ENCODE data around the gene ZNF548. TPM values are rescaled to one million over a fixed set of nuclear protein-coding genes. Genes with fewer than 3 reads are reported as not detected.
"Not testable (repeated sequence)": the region's sequence is repeated elsewhere in the genome, so short reads cannot be mapped to it uniquely, and the experiment has no call there.

ZNF548 gene
- total RNA-seq, 2 experiments from 2014 or later = 68.3 to 70.4 TPM

DNA sequence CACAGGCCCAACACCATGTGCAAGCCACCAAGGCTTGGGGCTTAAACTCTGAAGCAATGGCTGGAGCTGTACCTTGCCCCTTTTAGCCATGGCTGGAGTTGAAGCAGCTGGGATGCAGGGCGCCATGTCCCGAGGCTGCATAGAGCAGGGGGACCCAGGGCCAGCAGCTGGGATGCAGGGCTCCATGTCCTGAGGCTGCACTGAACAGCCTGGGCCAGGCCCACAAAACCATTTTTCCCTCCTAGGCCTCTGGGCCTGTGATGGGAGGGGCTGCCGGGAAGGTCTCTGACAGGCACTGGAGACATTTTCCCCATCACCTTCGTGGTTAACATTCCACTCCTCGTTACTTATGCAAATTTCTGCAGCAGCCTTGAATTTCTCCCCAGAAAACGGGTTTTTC lies 15.5 kb upstream of the ZNF548 start:
- H3K9me3 Mint-ChIP-seq = peaks cover 20% of the 10 kb centered on the region
- ATAC-seq (ENCODE audit: poor library complexity) (no peak), DNase-seq (no peak)
- no peaks in the 10 kb centered on the region for H3K4me1 ChIP-seq (ENCODE audit: insufficient read depth, low read length)
- no peaks in the 10 kb centered on the region for H3K27me3 ChIP-seq (ENCODE audit: control insufficient read depth in 1 of 2, insufficient read depth in 2 of 2, low read length in 2 of 2)
- H3K27me3 Mint-ChIP-seq = no peaks in the 10 kb centered on the region
- H3K36me3 ChIP-seq (ENCODE audit: insufficient read depth, low read length) = peaks cover 22% of the 10 kb centered on the region
- no peak overlapping the region for H3K27ac Mint-ChIP-seq
- CTCF ChIA-PET = no interaction called here
- POLR2A ChIA-PET = no interaction called here
- H3K9me3 ChIP-seq (ENCODE audit: control insufficient read depth in 1 of 2, insufficient read depth in 1 of 2, low read length in 2 of 2) = peaks cover 37 to 48% of the 10 kb centered on the region in 2 experiments
- H3K4me3 ChIP-seq (ENCODE audit: low read length) = no peak overlapping the region
- H3K27ac ChIP-seq (ENCODE audit: low read depth in 1 of 2, low read length in 2 of 2) = no peak overlapping the region
- H3K36me3 Mint-ChIP-seq (ENCODE audit: low read depth) = peaks cover 100% of the 10 kb centered on the region
- no peak overlapping the region for H3K4me3 Mint-ChIP-seq
- intact Hi-C loops (cut with DNase I, micrococcal nuclease) = no loop called here
- TF ChIP-seq, protein P1, sequence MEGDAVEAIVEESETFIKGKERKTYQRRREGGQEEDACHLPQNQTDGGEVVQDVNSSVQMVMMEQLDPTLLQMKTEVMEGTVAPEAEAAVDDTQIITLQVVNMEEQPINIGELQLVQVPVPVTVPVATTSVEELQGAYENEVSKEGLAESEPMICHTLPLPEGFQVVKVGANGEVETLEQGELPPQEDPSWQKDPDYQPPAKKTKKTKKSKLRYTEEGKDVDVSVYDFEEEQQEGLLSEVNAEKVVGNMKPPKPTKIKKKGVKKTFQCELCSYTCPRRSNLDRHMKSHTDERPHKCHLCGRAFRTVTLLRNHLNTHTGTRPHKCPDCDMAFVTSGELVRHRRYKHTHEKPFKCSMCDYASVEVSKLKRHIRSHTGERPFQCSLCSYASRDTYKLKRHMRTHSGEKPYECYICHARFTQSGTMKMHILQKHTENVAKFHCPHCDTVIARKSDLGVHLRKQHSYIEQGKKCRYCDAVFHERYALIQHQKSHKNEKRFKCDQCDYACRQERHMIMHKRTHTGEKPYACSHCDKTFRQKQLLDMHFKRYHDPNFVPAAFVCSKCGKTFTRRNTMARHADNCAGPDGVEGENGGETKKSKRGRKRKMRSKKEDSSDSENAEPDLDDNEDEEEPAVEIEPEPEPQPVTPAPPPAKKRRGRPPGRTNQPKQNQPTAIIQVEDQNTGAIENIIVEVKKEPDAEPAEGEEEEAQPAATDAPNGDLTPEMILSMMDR (IDR thresholded peaks at IDR 0.05) = no peak
- H3K4me1 Mint-ChIP-seq (ENCODE audit: low read depth) = peaks cover 3% of the 10 kb centered on the region

DNA sequence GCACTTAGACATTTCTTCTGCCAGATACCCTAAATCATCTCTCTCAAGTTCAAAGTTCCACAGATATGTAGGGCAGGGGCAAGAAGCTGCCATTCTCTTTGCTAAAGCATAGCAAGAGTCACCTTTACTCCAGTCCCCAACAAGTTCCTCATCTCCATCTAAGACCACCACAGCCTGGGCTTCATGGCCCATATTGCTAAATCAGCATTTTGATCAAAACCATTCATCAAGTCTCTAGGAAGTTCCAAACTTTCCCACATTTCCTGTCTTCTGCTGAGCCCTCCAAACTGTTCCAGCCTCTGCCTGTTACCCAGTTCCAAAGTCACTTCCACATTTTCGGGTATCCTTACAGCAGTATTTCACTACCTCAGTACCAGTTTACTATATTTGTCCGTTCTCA lies 15.0 kb upstream of the ZNF548 start:
- H3K4me1 Mint-ChIP-seq (ENCODE audit: low read depth); intact Hi-C loops (cut with DNase I, micrococcal nuclease); H3K27me3 ChIP-seq (ENCODE audit: control insufficient read depth in 1 of 2, insufficient read depth in 2 of 2, low read length in 2 of 2); H3K4me3 Mint-ChIP-seq; DNase-seq; POLR2A ChIA-PET; CTCF ChIA-PET; H3K27ac ChIP-seq (ENCODE audit: low read depth in 1 of 2, low read length in 2 of 2); H3K27me3 Mint-ChIP-seq; H3K4me1 ChIP-seq (ENCODE audit: insufficient read depth, low read length); H3K27ac Mint-ChIP-seq; H3K4me3 ChIP-seq (ENCODE audit: low read length); ATAC-seq (ENCODE audit: poor library complexity): not testable (repeated sequence)
- Histone ChIP-seq H3K9me3 (ENCODE audit: control insufficient read depth in 1 of 2, insufficient read depth in 1 of 2, low read length in 2 of 2) (peaks cover 37 to 53% of the 10 kb centered on the region in 2 experiments), H3K36me3 (ENCODE audit: insufficient read depth, low read length) (peaks cover 22% of the 10 kb centered on the region)
- Mint-ChIP-seq H3K36me3 (ENCODE audit: low read depth) (peaks cover 100% of the 10 kb centered on the region), H3K9me3 (peaks cover 20% of the 10 kb centered on the region)

DNA sequence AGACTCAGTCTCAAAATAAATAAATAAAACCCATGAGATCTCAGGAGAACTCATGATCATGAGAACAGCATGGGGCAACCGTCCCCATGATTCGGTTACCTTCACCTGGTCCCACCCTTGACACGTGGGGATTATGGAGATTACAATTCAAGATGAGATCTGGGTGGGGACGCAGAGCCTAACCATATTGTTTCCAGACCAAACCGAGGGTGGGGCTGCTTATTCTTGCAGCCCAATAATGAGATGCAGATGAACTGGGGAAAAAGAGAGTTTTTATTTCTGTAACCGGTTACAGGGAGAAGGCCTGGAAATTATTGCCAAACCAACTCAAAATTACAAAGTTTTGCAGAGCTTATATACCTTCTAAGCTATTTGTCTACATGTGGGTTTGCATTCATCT lies 13.5 kb upstream of the ZNF548 start:
- Histone ChIP-seq H3K27me3 (ENCODE audit: control insufficient read depth in 1 of 2, insufficient read depth in 2 of 2, low read length in 2 of 2) (no peaks in the 10 kb centered on the region), H3K4me3 (ENCODE audit: low read length) (no peak overlapping the region), H3K36me3 (ENCODE audit: insufficient read depth, low read length) (peaks cover 20% of the 10 kb centered on the region), H3K27ac (ENCODE audit: low read depth in 1 of 2, low read length in 2 of 2) (no peak overlapping the region), H3K4me1 (ENCODE audit: insufficient read depth, low read length) (no peaks in the 10 kb centered on the region), H3K9me3 (ENCODE audit: control insufficient read depth in 1 of 2, insufficient read depth in 1 of 2, low read length in 2 of 2) (peaks cover 39 to 67% of the 10 kb centered on the region in 2 experiments)
- Mint-ChIP-seq H3K4me3 (no peak overlapping the region), H3K4me1 (ENCODE audit: low read depth) (no peaks in the 10 kb centered on the region), H3K27ac (no peak overlapping the region), H3K27me3 (no peaks in the 10 kb centered on the region), H3K36me3 (ENCODE audit: low read depth) (peaks cover 98% of the 10 kb centered on the region), H3K9me3 (peaks cover 26% of the 10 kb centered on the region)
- ATAC-seq (ENCODE audit: poor library complexity) (no peak), DNase-seq (no peak)
- TF ChIP-seq, protein P1 (IDR thresholded peaks at IDR 0.05) = no peak
- intact Hi-C loops (cut with DNase I, micrococcal nuclease) = no loop called here
- CTCF ChIA-PET = no interaction called here
- POLR2A ChIA-PET = no interaction called here

DNA sequence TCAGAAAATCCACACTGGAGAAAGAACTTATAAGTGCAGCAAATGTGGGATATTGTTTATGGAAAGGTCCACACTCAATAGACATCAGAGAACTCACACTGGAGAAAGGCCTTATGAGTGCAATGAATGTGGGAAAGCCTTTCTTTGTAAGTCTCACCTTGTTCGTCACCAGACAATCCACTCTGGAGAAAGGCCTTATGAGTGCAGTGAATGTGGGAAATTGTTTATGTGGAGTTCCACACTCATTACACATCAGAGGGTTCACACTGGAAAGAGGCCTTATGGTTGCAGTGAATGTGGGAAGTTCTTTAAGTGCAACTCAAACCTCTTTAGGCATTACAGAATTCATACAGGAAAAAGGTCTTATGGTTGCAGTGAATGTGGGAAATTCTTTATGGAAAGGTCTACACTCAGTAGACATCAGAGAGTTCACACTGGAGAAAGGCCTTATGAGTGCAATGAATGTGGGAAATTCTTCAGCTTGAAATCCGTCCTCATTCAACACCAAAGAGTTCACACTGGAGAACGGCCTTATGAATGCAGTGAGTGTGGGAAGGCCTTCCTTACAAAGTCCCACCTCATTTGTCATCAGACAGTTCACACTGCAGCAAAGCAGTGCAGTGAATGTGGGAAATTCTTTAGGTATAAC lies 12.0 kb upstream of the ZNF548 start:
- Histone ChIP-seq H3K9me3 (ENCODE audit: control insufficient read depth in 1 of 2, insufficient read depth in 1 of 2, low read length in 2 of 2) (peaks cover 49 to 64% of the 10 kb centered on the region in 2 experiments), H3K36me3 (ENCODE audit: insufficient read depth, low read length) (peaks cover 10% of the 10 kb centered on the region), H3K4me3 (ENCODE audit: low read length) (no peak overlapping the region), H3K4me1 (ENCODE audit: insufficient read depth, low read length) (no peaks in the 10 kb centered on the region), H3K27ac (ENCODE audit: low read depth in 1 of 2, low read length in 2 of 2) (no peak overlapping the region), H3K27me3 (ENCODE audit: control insufficient read depth in 1 of 2, insufficient read depth in 2 of 2, low read length in 2 of 2) (no peaks in the 10 kb centered on the region)
- Mint-ChIP-seq H3K36me3 (ENCODE audit: low read depth) (peaks cover 84% of the 10 kb centered on the region), H3K27ac (no peak overlapping the region), H3K4me3 (no peak overlapping the region), H3K4me1 (ENCODE audit: low read depth) (no peaks in the 10 kb centered on the region), H3K27me3 (no peaks in the 10 kb centered on the region), H3K9me3 (peaks cover 24% of the 10 kb centered on the region)
- no peak for ATAC-seq (ENCODE audit: poor library complexity)
- intact Hi-C loops (cut with DNase I, micrococcal nuclease) = no loop called here
- ChIA-PET CTCF (no interaction called here), POLR2A (no interaction called here)
- no peak for DNase-seq
- TF ChIP-seq, protein P1 (IDR thresholded peaks at IDR 0.05) = no peak
